ENCODE data around the gene UFC1.

Gene UFC1

GRCh38 chr1:161172349-161172748 lies 18.6 kb downstream of the UFC1 start:
- no peak for DNase-seq

DNA sequence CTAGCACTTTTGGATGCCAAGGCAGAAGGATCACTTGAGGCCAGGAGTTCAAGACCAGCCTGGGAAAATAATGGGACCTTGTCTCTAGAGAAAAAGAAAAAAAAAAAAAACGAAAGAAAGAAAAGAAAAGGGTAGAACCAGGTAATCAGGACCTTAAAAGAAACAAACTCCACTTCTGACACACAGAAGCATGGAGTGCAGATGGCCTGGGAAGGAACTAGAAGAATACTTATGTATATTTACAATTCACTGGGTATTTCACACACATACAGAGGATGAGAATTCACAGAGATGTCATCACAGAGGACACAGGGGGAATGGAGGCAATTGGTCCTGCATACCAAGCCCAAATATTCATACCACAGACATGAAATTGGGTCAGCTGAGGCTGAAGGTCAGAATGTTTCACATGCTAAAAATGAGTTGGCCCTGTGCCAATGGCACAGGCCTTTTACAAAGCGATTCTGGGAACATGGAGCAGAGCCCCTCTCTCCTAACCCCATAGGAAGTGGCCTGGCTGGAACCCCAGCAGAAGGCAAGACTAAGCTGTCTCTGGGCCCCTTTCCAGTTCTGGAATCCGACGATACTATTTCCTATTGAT lies 19.1 kb downstream of the UFC1 start:
- DNase-seq = no peak

GRCh38 chr1:161173711-161174110 lies 19.9 kb downstream of the UFC1 start:
- no peak for DNase-seq

- DNase-seq = no peak
Measured at GRCh38 chr1:161174911-161175310, 21.1 kb downstream of the UFC1 start.

DNA sequence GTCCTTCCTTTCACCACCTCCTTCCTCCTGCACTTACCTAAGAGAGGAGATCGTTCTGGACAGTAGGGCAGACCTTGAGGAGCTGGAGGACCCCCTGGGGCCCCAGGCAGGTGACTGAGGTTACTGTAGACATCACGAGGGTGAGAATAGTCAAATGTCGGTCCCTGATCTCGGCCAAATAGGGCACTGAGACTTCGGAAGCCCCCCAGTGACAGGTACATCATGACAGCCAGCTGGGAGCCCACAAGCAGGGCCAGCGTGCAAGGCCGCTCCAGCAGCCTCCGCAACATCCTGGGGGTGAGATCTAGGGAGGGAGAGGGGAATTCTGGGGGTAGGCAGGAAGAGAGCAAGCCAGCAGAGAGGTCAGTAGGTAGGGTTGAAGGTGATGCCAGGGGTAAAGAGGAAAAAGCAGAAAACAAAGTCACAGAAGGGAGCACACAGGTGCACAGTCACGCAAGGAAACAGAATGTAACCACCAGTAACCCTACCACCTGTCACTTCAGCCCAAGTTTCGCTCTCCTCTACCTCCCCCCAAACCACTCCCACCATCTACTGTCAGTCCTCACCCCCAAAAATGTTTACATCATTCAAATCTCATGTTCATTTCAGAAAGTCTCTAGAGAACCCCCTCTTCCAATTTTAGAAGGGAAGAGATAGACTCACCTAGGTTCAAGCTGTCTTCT lies 22.1 kb downstream of the UFC1 start:
- no peak for DNase-seq

DNA sequence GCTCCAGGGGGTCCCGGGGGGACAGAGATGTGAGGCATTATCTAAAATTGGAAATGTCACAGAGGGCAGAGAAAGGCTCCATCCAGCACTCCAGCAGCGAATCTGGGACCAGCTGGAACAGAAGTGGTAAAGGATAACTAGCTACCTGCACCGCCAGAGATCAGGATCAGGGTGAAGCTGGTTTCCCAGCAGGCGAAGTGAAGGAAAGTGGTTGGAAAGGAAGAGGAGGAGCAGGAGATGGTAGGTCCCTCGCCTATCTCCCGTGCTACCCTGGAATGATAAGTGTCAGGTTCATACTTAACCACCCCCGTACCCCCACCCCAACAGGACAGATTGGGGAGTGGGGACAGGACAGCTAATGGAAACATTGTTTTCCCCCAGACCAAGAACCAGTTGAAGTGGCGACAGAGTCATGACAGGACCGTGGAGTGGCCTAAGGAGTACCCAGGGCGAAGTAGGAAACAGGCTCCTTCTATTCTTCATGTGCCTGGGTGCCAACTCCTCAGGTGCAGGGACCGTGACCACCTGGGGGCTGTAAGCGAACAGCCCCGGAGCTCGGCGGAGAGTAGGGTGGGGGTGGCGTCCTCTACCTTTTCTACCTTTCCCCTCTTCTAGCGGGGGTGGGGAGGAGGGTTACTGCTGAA lies 22.8 kb downstream of the UFC1 start:
- DNase-seq = no peak

DNA sequence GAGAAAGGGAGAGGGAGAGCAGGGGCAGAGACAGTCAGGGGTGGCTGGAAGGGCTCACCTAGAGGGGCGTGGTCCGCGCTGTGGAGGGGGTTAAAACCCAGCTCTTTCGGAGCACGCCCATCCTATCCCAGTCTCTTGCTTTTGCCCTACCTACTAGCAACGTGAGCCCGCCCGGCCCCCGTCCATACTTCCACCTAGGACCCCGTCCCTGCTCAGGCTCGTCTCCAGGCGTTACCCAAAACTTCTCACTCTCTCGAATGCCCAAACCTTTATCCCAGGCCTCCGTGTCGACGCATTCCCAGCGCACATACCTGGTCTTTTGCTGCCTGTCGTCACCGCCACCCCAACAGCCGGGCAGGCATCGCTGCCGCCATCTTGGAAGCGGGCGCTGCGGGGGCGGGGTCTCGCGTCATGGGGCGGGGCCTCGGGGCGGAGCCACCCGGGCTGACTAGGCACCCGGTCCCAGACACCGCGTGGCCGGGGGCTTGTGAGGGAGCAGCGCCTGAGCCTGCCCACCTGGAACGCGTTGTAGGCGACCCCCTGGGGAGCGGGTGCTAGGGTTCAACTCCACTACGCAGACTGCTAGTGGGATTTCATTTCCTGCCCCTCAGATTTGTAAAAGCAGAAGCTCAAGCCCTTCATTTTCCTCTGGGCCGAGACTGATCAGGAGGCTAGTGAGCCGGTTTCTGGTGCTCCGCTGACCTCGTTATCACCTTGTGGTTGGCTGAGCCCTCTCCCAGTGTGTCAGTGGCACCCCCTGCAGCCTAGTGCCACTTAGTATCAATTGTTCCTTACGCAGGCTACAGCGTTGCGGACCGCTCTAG lies 23.5 kb downstream of the UFC1 start, which contains the start of gene B4GALT3:
B4GALT3 (minus strand) TSS at position 396 of the 824 bp plus-strand sequence. CDS start 1,447 bp downstream, outside the sequence.
- DNase-seq = peak; percentile 69

GRCh38 chr1:161177936-161178244 lies 24.1 kb downstream of the UFC1 start:
- DNase-seq = no peak

DNA sequence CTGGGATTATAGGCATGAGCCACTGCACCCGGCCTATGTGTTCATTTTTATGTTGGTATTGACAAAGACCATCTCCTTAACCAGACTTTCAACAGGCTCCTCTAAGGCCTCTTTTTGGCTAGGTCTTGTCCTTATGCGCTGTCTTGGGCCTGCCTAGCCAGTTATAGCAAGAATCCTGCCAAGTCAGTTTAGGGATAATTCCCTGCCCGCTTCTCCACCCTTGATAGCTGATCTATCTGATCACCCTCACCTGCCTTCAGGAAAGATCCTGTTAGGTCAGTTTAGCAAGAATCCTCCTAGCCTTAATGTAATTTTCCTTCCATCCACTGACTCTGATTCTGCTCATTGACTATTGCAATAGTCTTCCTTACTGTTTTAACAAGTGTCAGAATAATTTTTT lies 25.9 kb downstream of the UFC1 start:
- no peak for DNase-seq

- no peak for DNase-seq
Measured at GRCh38 chr1:161180639-161181038, 26.9 kb downstream of the UFC1 start.

- DNase-seq = no peak
Measured at GRCh38 chr1:161182214-161182613, 28.4 kb downstream of the UFC1 start.

- no peak for DNase-seq
Measured at GRCh38 chr1:161185282-161185682, 31.5 kb downstream of the UFC1 start.

- no peak for DNase-seq
Measured at GRCh38 chr1:161185732-161186311, 32.0 kb downstream of the UFC1 start.

DNA sequence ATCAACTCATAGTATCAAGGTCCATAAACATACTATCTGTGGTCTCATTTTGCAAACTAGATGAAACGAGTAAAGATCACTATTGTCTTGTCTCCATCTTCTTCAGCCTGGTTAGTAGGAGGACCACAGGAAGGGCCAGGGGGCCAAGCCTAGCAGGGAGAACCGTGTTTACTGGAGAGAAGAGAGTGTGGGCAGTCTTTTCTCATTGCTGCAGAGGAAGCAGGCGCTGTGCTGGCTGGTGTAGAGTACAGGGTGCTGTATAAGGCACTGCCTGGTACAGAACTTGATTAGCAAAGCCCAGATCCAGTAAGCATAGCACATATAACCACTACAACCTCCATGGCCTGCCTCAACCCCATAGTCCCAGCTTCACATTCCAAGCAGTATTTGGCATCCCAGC lies 33.5 kb downstream of the UFC1 start:
- no peak for DNase-seq

DNA sequence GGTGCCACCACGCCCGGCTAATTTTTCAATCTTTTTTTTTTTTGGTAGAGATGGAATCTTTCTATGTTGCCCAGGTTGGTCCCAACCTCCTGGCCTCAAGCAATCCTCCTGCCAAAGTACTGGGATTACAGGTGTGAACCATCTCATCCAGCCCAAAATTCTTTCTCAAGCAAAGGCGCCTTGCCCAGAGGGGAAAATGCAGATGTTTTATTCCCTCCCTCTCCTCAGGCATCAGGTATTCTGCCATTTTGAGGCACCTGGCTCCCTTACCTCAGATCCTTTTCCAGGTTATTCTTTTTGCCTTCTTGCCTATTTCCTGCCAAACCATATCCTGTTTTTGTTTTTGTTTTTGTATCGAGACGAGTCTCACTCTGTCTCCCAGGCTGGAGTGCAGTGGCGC lies 34.6 kb downstream of the UFC1 start:
- no peak for DNase-seq

DNA sequence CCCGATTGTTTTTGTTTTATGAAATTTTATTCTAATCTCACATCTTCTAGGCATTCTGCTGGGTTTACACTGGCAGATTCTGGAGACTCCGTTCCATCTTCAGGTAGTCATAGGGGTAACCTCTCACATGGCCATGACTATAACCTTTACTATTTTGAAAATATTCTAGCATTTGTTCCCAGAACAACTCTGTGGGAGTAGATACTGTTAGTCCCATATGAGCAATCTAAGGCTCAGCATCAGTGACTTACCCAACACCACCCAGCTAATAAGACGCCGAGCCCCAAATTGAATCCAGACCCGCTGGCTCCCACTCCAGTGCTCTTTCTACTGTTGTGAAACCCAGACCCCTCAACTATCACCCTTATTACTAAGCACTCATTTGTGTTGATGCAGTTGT lies 35.3 kb downstream of the UFC1 start:
- DNase-seq = no peak

- DNase-seq = no peak
Measured at GRCh38 chr1:161190962-161191521, 37.3 kb downstream of the UFC1 start.

GRCh38 chr1:161191971-161192370 lies 38.2 kb downstream of the UFC1 start:
- no peak for DNase-seq

GRCh38 chr1:161192476-161193465 lies 39.0 kb downstream of the UFC1 start:
- peak; percentile 48 for DNase-seq

GRCh38 chr1:161193561-161194235 lies 39.9 kb downstream of the UFC1 start:
- DNase-seq = no peak

DNA sequence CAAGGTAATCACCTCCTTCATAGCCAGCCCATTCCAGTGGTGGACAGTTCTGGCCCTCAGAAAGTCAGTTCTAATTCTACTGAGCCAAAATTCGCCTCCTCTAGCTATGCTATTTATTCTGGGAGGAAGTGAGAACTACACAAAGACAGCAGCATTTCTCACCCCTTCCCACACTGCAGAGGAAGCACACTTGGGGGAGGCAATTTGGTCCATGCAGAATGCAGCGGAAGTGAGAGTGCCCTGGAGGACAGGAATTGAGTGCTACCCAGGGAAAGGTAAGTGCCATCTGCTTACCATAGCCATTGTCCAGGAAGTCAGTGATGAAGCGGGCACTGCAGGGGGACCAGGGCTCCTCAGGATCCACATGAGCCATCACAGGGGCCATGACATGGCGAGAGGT lies 41.4 kb downstream of the UFC1 start:
- DNase-seq = no peak

Measured in NCI-H1048 (cell line).